GF-D8 (cell line): ENCODE data around the gene CERK.

Experiments
- DNase-seq: peaks from one replicate; lab custom pipeline; 2025; lab: John Stamatoyannopoulos, UW

Gene CERK

DNA sequence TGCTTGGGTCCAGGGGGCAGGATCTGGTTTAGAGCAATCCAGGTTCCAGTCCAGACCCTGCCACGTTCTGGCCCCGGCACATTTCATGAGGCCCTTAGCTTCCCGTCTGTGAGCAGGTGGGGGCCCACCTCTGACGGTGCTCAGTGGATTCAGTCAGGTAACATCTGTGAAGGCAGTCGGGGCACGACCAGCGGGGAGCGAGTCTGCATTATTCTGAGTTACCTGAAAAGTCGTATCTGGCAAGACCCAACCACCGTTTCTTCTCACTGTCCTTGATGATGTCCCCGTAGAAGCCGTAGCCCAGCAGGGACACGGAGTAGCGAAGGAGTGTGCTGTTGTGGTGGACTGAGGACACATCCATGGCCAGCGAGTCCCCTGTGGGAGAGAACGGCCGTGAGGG, 39.0 kb downstream of the CERK start:
- no peak for DNase-seq

- DNase-seq, result no peak
These were observed 40.1 kb downstream of the CERK start for GRCh38 chr22:46697811-46698515.

- no peak for DNase-seq
These were observed 41.4 kb downstream of the CERK start for GRCh38 chr22:46696614-46697013.

- no peak for DNase-seq
These were observed 41.9 kb downstream of the CERK start for GRCh38 chr22:46696229-46696518.

DNA sequence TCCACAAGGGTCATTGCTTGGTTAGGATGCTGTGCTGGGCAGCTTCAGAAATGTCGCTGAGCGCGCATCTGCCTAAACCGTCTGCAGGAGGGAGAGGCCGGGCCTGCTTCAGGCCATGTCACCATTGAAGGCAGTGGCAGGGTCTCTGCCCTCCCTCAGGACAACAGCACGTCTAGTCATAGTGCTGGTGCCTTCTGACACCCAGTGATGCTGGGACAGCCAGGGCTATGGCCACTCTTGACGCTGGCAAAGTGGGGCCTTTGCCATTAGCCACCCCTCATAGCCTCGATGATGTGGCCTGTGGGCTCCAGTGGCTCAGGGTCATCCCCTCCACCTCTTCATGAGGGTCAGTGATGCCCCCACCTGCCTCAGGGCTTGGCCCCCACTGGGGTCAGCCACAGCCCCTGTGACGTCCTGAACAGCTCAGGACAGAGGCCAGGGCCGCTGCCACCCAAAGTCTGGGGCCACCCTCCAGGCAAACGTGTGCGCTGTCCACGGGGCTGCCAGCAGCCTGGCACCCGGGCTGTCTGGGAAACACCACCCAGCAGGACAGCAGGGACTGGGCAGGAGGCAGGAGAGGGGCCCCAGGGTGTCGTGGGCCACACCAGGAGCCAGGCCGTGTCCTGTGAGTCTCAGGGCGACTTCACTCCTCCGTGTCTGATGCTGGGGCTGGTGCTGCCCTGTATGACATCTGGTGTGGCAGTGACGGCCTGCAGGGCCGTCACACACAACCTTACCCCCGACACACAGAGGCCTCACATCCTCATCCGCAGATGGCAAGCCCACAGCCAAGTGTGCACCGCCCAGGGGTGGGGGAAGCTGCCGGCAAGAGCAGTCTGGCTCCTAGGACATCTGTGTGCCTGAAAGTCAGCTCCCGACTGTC, 42.5 kb downstream of the CERK start:
- DNase-seq, result no peak

- DNase-seq, result no peak
These were observed 43.5 kb downstream of the CERK start for GRCh38 chr22:46694416-46695170.

DNA sequence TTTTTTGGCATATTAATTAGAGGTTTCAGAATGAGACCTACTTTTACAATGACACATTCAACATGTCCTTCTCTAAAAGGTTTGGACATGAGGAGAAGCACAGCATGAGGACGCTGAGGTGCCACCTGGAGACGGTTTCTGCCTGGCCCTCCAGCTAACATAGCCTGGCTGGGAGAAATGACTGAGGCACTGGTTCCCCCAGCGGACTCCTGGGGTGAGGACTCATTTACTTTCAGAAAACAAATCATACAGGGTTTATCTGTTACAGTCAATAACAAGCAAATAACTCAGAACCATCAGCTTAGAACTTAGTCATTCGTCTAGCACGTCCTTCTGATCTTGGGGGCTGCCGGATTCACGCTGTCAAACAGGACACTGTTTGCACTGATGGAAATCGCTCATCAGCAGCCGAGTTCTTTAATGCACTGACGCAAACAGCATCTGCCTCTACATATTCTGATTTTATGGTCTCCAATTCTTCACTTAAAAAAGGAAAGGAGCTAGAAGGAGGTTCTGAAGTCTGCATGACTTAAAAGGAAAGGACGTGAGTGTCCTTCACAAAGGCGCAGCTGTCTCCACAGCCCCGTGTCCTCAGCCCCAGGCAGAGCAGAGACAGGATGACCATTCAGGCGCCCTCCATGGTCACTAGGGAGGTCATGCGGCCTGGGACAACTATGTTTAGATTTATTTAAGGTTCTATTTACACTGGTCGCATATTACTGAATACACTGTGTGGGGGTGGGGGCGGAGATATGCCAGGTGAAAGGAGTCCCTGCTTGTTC, 44.2 kb downstream of the CERK start:
- DNase-seq, result no peak

DNA sequence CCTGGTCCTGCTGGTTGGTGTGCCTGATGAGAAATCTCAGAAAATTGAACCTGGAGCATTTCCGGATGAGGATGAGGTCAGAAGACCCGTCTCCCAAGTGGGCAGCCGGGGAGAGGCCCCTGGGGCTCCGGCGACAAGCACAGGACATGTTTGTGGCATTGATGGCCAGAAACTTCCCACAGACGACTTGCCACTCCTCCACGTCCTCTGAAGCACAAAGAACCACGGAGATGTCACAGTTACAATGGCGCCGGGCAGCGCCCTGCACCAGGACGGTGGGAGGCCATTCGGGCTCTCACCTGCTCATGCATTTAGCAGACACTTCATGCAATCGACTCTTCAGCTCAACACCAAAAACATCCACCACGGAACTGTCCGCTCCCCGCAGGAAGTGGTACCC, 46.5 kb downstream of the CERK start:
- no peak for DNase-seq

DNA sequence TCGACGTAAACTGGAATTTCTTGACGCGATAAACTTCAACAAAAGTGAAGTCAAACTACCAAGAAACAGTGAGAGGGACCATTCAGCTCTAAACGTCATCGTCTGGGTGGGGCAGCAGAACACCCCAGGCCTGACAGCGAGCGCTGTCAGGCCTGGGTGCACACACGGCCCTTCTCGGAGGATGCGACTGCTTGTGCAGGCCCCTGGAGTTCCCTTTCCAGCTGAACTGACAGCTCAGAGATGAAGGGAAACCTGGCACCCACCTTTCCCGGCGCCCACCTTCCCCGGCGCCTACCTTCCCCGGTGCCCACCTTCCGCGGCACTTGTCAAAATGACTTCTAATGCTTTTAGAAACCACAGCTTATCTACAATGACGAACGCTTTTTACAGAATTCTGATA, 47.9 kb downstream of the CERK start:
- no peak for DNase-seq

GRCh38 chr22:46688949-46689348, 49.1 kb downstream of the CERK start:
- DNase-seq, result no peak

DNA sequence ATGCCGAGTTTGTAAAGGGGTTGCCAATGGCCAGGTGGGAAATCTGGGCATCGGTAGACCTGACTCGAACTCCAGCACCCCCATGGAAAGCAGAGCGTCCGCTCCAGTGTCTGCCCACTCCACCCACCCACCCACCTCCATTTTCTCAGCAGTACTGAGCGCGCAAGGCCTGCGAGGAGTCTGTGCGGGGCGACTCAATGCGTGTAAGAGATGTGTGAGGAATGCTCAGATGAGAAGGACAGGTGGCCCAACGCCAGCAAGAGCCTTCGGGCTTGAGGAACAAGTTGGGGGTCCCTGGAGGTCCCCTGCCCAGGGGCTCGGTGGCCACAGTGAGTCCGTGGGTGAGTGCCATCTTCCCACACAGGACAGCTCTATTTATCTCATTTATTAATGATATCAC, 50.6 kb downstream of the CERK start:
- DNase-seq, result no peak

DNA sequence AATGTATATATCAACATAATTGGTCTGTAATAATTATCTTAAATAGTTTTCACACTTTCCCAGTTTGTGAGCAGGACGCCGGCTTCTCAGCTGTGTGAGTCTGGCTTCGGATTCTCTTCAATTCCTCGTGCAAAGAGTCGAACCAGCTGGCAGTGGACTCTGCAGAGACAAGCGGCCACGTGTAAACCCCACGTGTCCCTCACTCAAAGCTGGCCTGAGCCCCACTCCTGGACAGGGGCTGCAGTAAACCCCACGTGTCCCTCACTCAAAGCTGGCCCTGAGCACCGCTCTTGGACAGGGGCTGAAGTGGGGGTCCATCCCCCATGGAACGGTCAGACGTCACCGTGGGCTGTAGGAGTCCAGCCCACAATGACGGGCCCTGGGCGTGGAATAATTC, 51.0 kb downstream of the CERK start:
- DNase-seq, result no peak

GRCh38 chr22:46686221-46687047, 51.6 kb downstream of the CERK start:
- no peak for DNase-seq

- DNase-seq, result no peak
These were observed 53.3 kb downstream of the CERK start for GRCh38 chr22:46684706-46685105.

DNA sequence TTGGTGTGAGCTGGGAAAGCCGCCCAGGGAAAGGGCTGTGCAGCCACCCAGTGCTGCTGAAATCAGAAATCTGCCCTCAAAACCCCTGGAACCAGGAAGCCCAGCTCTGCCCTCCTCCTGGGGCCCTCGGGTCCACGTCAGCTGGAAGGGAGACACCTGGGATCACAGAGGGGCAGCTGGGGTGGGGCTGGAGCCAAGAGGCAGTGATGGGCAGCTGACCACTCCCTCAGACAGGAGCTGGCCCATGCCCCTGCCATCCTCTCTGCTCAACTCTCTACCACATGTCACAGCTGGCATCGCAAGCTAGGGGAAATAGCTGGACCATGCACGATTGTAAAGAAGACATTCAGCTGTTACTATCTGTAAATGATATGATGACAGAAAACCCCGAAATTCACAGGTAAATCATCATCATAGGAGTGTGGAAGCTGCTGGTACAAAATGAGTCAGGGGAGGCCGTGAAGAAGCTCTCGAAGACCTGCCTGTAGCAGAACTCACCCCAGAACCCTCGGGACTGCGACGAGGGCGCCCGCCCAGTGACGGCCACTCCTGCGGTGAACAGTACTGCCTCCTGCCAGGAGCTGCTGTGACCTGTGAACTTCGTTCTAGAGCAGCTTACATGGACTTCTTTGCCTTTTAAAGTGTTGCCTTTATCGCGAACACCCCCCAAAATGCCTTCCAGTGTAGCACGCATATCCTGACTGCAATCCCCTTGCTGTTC, 55.9 kb downstream of the CERK start:
- no peak for DNase-seq

- no peak for DNase-seq
These were observed 57.0 kb downstream of the CERK start for GRCh38 chr22:46681010-46681409.

- DNase-seq, result no peak
These were observed 58.3 kb downstream of the CERK start for GRCh38 chr22:46679706-46680269.

DNA sequence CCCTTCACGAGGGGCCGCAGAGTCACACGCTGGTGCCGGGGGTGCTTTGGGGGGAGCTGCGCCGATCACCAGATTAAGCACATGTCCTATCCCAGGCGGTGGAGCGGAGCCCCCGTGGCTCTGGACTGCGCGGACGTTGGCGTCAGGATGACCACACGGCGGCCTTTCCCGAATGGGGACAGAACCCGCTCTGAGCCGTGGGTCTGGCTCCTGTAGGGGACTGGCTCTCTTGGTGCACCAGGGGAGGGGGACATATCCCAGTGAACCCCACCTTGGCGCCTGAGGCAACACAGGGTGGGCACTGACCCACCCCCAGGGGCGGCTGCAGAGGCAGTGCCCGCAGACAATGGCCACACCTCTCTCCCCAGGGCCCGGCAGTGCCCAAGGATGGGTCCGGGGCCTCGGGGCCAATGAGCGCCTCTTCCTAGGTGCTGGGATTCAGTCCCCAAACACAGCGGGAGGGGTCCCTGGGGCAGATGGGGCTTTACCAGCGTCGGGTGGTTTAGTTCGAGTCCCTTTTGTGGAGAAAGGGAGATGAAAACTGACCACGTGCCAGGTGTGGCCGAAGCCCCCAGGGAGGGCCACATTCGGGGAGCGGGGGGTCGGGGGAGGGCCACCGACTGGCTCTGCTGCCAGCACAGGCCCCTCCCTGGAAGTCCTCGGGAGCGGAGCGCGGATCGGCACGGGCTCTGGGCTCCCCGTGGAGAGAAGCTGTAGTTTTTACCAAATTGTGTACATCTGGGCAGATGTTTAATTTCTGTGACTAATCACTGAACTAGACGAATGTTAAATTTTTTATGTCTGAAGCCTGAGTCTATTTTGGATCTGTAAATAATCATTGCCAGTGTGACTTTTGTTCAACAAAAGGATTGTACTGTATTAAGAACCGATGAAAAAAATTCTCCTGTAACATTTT, 59.0 kb downstream of the CERK start:
- no peak for DNase-seq

DNA sequence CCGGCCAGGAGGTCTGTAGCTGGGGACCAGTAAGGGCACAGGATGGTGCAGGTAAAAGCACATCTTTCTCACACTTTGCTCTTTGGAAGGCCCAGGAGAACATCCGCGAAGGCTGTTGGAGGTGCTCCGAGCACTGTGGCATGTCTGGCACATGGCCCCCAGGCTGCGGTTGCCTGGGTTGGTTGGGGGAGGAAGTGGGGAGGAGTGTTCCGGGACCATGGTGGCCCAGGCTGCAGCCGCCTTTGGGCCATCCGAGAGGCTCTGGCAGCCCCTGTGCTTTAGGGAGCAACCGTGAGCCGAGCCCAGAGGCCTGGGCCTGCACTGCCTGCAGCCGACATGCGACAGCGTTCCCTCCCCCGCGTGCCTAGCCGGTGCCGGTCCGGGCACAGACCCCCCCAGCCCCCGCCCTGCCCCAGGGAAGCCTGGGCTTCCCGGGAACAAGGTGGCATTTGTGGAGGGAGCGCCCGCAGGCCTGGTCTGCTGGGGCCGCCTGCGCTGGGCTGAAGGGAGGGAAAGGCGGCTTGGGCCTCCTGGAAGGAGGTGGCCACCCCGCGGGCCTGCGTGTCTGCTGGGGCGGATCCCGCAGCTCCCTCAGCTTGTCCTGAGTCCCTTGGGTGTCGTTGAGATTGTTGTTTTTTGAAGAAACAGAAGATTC, 59.9 kb downstream of the CERK start:
- DNase-seq, result no peak
